HPDE6-E6E7 (cell line): ENCODE measurements around the gene OR6J1.
"Not testable (repeated sequence)": the region's sequence is repeated elsewhere in the genome, so short reads cannot be mapped to it uniquely, and the experiment has no call there.

Source experiments
- DNase-seq: peaks from one replicate; pipeline ENCODE4 v3.0.0; 2011; ENCODE audit warnings: missing footprints; ENCODE audit errors: extremely low spot score

Gene OR6J1

DNA sequence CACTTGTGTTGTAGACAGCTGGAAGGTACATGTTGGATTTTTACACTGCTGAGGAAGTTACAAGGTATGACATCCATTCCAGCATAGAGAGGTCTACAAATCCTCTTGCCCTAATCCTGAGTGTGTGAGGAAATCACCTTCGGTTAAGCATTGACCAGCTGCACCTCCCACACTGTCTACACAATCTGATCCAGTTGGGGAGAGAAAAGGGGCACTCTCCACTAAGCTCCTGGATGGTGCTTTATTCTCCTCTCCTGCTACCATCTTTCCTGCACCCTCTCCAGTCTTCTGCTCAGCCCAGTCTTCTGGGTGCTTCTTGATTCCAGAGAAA, at the start of gene OR6J1:
TSS of gene OR6J1 (minus strand) at position 48 of the 331 bp plus-strand sequence. CDS start 9,541 bp downstream, outside the sequence.
- no peak for DNase-seq

DNA sequence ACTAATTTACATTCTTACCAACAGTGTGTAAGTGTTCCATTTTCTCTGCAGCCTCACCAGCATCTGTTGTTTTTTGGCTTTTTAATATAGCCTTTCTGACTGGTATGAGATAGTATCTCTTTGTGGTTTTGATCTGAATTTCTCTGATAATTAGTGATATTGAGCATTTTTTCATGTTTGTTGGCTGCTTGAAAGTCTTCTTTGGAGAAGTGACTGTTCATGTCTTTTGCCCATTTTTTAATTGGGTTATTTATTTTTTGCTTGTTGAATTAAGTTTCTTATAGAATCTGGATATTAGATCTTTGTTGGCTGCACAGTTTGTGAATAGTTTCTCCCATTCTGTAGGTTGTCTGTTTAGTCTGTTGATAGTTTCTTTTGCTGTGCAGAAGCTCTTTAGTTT, 48.0 kb upstream of the OR6J1 start:
- DNase-seq: no peak

DNA sequence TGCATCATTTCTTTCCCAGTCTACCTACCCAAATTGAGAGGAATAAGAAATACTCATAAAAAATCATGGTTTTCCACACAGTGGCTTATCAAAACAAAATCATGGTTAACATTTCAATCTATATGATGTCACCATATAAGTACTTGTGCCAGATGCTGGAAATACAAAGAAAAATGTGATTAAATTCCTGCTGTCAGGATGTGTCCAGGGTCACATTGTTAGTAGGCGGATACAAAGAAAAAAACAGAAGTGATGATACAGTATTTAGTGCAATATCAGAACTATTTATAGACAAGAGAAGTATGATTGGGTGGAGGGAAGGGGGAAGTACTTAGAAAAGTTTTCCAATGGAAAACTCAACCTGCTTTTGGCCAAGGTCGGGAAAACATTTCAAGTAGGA, 47.0 kb upstream of the OR6J1 start:
- no peak for DNase-seq

GRCh38 chr14:22689199-22689598, 45.0 kb upstream of the OR6J1 start:
- DNase-seq: peak; percentile 69

- DNase-seq: not testable (repeated sequence)
Measured at GRCh38 chr14:22687969-22688368, 43.8 kb upstream of the OR6J1 start.

DNA sequence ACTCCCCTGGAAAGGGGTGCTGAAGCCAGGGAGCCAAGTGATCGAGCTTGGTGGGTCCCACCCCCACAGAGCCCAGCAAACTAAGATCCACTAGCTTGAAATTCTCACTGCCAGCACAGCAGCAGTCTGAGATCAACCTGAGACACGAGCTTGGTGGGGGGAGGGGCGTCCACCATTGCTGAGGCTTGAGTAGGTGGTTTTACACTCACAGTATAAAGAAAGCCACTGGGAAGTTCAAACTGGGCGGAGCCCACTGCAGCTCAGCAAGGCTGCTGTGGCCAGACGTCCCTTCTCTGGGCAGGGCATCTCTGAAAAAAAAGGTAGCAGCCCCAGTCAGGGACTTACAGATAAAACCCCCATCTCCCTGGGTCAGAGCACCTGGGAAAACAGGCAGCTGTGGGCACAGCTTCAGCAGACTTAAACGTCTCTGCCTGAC, 42.0 kb upstream of the OR6J1 start:
- DNase-seq: not testable (repeated sequence)

- no peak for DNase-seq
Measured at GRCh38 chr14:22685467-22685866, 41.3 kb upstream of the OR6J1 start.

DNA sequence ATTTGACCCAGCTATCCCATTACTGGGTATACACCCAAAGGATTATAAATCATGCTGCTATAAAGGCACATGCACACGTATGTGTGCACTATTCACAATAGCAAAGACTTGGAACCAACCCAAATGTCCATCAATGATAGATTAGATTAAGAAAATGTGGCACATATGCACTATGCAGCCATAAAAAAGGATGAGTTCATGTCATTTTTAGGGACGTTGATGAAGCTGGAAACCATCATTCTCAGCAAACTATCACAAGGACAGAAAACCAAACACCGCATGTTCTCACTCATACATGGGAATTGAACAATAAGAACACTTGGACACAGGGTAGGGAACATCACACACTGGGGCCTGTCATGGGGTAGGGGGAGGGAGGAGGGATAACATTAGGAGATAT, 39.3 kb upstream of the OR6J1 start:
- not testable (repeated sequence) for DNase-seq

DNA sequence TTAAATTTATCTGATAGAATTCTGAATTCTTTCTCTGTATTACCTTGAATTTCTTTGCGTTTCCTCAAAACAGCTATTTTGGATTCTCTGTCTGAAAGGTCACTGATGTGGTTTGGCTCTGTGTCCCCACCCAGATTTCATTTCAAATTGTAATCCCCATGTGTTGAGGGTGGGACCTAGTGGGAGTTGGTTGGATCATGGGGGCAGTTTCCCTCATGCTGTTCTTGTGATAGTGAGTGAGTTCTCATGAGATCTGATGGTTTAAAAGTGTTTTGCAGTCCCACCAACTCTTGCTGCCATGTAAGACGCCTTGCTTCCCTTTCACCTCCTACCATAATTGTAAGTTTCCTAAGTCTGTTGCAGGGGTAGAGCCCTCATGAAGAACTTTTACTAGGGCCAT, 34.1 kb upstream of the OR6J1 start:
- no peak for DNase-seq

GRCh38 chr14:22677551-22677950, 33.4 kb upstream of the OR6J1 start:
- not testable (repeated sequence) for DNase-seq

DNA sequence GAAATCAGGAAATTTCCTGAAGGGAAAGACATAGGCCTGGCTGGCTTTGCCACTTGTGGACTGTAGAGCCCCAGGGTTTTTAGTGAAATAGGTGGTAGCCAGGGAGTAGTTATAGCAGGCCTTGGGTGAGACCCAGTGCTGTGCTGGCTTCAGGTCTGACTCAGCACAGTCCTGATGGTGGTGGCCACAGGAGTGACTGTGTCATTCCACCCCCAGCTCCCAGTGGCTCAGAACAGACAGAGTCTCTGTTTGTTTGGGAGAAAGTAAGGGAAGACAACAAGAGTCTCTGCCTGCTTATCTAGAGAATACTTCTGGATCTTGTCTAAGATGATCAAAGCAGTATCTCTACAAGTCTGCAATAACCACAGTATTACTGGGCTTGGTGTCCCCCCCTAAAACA, 27.5 kb upstream of the OR6J1 start:
- no peak for DNase-seq

- DNase-seq: no peak
Measured at GRCh38 chr14:22668863-22669262, 24.7 kb upstream of the OR6J1 start.

DNA sequence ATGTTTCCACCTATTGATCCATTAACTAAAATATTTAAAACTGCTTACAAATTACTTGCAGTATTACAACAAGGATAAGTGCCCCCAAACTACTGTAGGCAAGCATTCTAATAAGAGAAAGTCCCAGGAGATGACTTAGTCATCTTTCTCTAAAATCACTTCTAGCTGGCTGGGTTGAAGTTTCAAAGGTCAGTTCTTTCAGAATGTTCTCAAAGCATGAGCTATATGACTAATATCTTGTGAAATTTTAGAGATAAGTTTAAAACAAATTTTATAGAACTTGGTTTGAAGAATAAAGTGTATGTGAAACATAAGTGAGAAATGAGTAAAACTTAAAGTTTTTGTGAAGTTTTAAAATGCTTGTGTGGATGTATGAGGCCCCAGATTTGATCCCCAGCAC, 24.3 kb upstream of the OR6J1 start:
- no peak for DNase-seq

DNA sequence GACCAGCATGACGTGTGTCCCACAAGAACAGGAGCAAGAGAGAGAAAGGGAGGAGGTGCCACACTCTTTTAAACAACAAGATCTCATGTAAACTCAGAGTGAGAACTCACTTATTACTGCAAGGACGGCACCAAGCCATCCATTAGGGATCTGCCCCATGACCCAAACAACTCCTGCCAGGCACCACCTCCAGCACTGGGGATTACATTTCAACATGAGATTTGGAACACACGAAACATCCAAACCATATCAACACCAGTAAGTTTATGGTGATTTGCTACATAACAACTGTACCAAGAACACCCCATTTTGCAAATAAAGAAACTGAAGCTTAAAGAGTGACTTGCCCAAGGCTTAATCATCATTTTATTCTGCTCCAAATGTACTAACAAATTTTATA, 23.7 kb upstream of the OR6J1 start:
- DNase-seq: no peak

DNA sequence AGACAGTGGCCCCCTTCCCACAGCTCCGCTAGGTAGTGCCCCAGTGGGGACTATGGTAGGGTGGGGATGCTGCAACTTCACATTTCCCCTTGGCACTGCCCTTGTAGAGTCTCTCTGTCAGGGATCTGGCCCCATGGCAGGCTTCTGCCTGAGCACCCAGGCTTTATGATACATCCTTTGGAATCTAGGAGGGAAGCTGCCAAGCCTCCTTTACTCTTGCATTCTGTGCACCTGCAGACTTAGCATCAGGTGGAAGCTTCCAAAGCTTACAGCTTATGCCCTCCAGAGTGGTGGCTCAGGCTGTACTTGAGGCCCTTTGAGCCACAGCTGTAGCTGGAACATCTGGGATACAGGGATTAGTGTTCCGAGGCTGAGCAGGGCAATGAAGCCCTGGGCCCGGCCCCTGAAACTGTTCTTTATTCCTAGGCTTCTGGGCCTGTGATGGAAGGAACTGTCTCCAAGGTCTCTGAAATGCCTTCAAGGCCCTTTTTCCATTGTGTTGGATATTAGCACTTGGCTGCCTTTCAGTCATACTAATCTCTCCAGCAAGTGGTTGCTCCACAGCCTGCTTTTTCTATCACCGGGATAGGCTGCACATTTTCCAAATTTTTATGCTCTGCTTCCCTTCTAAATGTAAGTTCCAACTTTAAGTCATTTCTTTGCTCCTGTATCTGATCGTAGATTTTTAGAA, 22.2 kb upstream of the OR6J1 start:
- no peak for DNase-seq

DNA sequence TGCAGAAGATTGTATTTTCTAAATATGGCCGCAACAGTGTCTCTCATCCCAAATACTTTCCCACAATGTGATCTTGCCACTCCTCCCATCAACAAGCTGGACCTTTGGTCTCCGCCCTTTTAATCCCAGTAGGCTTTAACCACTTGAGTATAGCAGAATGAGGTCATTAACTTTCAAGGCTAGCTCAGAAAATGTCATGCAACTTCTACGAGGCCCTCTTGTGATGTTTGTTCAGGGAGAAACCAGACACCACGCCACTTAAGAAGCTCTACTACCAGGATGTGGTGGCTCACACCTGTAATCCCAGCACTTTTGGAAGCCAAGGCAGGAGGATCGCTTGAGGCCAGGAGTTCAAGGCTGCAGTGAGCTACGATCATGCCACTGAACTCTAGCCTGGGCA, 20.1 kb upstream of the OR6J1 start:
- no peak for DNase-seq

DNA sequence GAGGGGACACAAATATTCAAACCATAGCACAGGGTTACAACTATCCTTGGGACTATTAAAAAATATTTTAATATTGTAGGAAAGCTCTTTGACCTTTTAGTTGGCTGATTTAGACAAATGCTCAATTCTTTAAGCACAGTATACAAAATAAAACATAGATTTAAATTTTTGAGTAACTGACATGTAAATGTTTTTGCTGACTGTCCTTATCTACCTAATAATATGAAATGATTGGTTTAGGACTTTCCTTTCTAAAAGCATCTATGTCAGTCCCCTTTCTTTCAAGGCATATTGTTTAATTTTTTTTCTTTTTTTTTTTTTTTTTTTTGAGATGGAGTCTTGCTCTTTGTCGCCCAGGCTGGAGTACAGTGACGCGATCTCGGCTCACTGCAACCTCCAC, 16.5 kb upstream of the OR6J1 start:
- no peak for DNase-seq

DNA sequence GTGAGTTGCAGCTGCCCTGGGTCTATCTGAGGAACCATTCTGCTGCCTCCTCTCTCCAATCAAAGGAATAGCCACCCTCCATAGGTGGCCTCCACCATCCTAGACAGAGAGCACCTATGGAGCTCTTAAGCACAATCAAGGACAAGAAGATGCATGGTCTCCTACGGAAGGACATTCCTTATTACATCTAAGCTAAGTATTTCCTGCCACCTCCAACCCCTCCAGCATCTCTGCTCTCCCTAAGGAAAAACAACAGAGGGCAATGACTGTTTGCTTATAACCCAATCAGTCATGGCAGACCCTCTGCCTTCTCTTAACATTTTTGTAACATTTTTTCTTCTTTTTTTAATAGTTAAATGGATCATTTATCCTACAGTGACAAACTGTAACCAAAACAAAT, 14.8 kb upstream of the OR6J1 start:
- DNase-seq: no peak

GRCh38 chr14:22657861-22658260, 13.7 kb upstream of the OR6J1 start:
- DNase-seq: no peak

GRCh38 chr14:22656945-22657731, 13.0 kb upstream of the OR6J1 start:
- DNase-seq: no peak

GRCh38 chr14:22656226-22656625, 12.1 kb upstream of the OR6J1 start:
- DNase-seq: no peak

DNA sequence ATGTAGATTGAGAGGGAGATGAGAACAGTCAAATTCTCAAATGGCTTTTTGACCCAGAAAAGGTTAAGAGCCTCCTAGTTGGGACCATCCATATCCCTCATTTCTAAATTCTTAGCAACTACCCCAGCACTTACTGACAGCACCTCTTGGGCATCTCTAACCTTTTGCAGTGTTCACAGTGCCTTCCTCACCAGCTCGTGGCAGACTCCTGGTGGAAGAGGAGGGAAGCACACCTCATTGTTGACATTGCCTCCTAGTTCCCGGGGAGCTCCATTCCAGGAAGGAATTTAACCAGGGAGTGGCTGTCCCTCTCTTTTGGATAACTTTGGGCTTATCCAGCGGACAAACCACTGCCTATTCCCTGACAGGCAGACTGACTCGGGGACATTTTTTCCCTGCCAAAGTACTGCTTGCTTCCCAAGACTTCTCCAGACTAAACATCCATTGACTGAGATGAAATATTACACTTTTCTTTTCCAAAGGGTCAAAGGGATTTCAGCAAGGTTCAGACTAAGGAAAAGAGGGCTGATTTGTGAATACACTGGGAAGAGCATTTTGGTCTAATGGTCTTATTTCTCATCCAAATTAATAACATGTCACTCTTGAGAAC, 9.0 kb upstream of the OR6J1 start:
- peak; percentile 70 for DNase-seq

DNA sequence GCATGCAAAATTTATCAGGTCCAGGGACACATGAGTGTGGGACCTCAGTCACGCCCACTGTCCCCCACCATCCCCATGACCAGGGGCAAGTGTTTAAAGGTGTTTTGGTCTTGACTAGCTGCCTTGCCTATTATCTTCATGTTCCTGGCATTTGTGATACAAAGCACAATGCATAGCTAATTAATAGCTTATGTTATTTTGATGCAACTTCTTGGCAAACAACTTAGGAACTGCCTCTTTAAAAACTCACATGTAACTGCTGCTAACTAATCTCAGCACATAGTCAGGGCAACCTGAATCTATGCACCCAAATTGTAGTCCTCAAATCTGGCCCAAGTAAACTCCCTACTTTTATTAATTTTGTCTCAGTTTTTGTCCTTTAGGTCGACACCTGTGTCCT, 7.4 kb upstream of the OR6J1 start:
- DNase-seq: no peak
